GM23338 (cell line): ENCODE results near the gene RSL24D1. TPM values are rescaled to one million over a fixed set of nuclear protein-coding genes. Genes with fewer than 3 reads are reported as not detected.

ENCODE experiments used
- ATAC-seq: fragments of 200-7000 bp; cut with Tn5 transposase; 3 replicates; pipeline ENCODE4 v1.9.1; 2020
- DNase-seq: peaks from one replicate; pipeline ENCODE4 v3.0.0-alpha.2; 2015; ENCODE audit warnings: low spot score
- H2AFZ ChIP-seq: fragments of 200-600 bp; sonication (generic); 2 replicates; pipeline ENCODE4 v1.8.0; 2016; ENCODE audit warnings: antibody characterized with exemption, mild to moderate bottlenecking, moderate library complexity
- H3F3A ChIP-seq: fragments of 200-600 bp; sonication (generic); replicated peaks from 2 replicates; pipeline ENCODE4 v1.8.0; 2017; ENCODE audit warnings: antibody characterized with exemption, mixed run types, low read depth
- H3K27ac ChIP-seq: fragments of 200-600 bp; sonication (generic); 2 replicates; pipeline ENCODE4 v1.6.1; 2016; ENCODE audit warnings: low read depth
- H3K27me3 ChIP-seq: fragments of 200-600 bp; sonication (generic); 2 replicates; pipeline ENCODE4 v1.8.0; 2016; ENCODE audit warnings: mild to moderate bottlenecking, mixed run types, moderate library complexity; ENCODE audit not compliant: insufficient read depth
- H3K36me3 ChIP-seq: fragments of 200-600 bp; sonication (generic); 2 replicates; pipeline ENCODE4 v1.8.0; 2016; ENCODE audit warnings: mild to moderate bottlenecking; ENCODE audit not compliant: insufficient read depth
- H3K4me1 ChIP-seq: fragments of 200-600 bp; sonication (generic); 2 replicates; pipeline ENCODE4 v1.8.0; 2016; ENCODE audit warnings: mild to moderate bottlenecking, moderate library complexity; ENCODE audit not compliant: insufficient read depth
- H3K4me2 ChIP-seq: fragments of 200-600 bp; sonication (generic); 2 replicates; pipeline ENCODE4 v1.7.1; 2017; ENCODE audit warnings: mixed run types
- H3K4me3 ChIP-seq: fragments of 200-600 bp; sonication (generic); 2 replicates; pipeline ENCODE4 v1.6.1; 2016; ENCODE audit warnings: mixed run types
- H3K79me2 ChIP-seq: fragments of 200-600 bp; sonication (generic); replicated peaks from 2 replicates; pipeline ENCODE4 v1.8.0; 2017; ENCODE audit warnings: mild to moderate bottlenecking; ENCODE audit not compliant: insufficient read depth
- H3K9me2 ChIP-seq: fragments of 200-600 bp; sonication (generic); 2 replicates; pipeline ENCODE4 v1.8.0; 2017; ENCODE audit not compliant: insufficient read depth
- H4K20me1 ChIP-seq: fragments of 200-600 bp; sonication (generic); replicated peaks from 2 replicates; pipeline ENCODE4 v1.8.0; 2017; ENCODE audit warnings: mild to moderate bottlenecking; ENCODE audit not compliant: insufficient read depth
- H3K27ac Mint-ChIP-seq: 2 replicates; pipeline ENCODE4 v1.8.0; 2020; ENCODE audit warnings: inconsistent platforms, mild to moderate bottlenecking, moderate library complexity, mixed read lengths
- H3K27me3 Mint-ChIP-seq: 3 replicates; pipeline ENCODE4 v1.8.0; 2022; ENCODE audit warnings: low read depth, mild to moderate bottlenecking, moderate library complexity, mixed read lengths, inconsistent platforms; ENCODE audit not compliant: insufficient read depth, poor library complexity
- H3K36me3 Mint-ChIP-seq: 3 replicates; pipeline ENCODE4 v1.8.0; 2021; ENCODE audit warnings: low read depth, mild to moderate bottlenecking, inconsistent platforms, moderate library complexity, mixed read lengths
- H3K4me1 Mint-ChIP-seq: 3 replicates; pipeline ENCODE4 v1.8.0; 2020; ENCODE audit warnings: mild to moderate bottlenecking, inconsistent platforms, mixed read lengths
- H3K4me3 Mint-ChIP-seq: 3 replicates; pipeline ENCODE4 v1.8.0; 2021; ENCODE audit warnings: moderate library complexity, mild to moderate bottlenecking, inconsistent platforms, mixed read lengths
- H3K9me3 Mint-ChIP-seq: 3 replicates; pipeline ENCODE4 v1.8.0; 2020; ENCODE audit warnings: moderate library complexity, mild to moderate bottlenecking, inconsistent platforms, mixed read lengths
- CREB1 ChIP-seq: fragments of 250-450 bp; sonication (Bioruptor Pico); IDR thresholded peaks from 2 replicates; pipeline ENCODE4 v1.5.0; 2020; ENCODE audit warnings: low read depth, mild to moderate bottlenecking, moderate library complexity
- EZH2 ChIP-seq: fragments of 200-600 bp; sonication (generic); IDR thresholded peaks from one replicate; pipeline ENCODE4 v1.8.0; 2017; ENCODE audit warnings: antibody characterized with exemption, mild to moderate bottlenecking, low read depth; ENCODE audit not compliant: unreplicated experiment
- EZH2phosphoT487 ChIP-seq: fragments of 200-600 bp; sonication (generic); IDR thresholded peaks from one replicate; pipeline ENCODE4 v1.8.1; 2018; ENCODE audit warnings: antibody characterized with exemption; ENCODE audit not compliant: unreplicated experiment
- JUNB ChIP-seq: IDR thresholded peaks from one replicate; pipeline ENCODE4 v1.6.1; 2016; ENCODE audit warnings: antibody characterized with exemption; ENCODE audit not compliant: unreplicated experiment
- NANOG ChIP-seq: IDR thresholded peaks from 2 replicates; pipeline ENCODE4 v1.6.1; 2016; ENCODE audit warnings: antibody characterized with exemption, borderline replicate concordance
- POLR2AphosphoS5 ChIP-seq: IDR thresholded peaks from 2 replicates; pipeline ENCODE4 v1.6.1; 2016; ENCODE audit warnings: antibody characterized with exemption, low read depth
- STAT1 ChIP-seq: IDR thresholded peaks from one replicate; pipeline ENCODE4 v1.6.1; 2016; ENCODE audit warnings: antibody characterized with exemption; ENCODE audit not compliant: unreplicated experiment
- ZNF114 ChIP-seq: fragments of 250-450 bp; sonication (Bioruptor Pico); IDR thresholded peaks from 2 replicates; pipeline ENCODE4 v1.5.0; 2020; ENCODE audit warnings: mild to moderate bottlenecking, moderate library complexity
- ZNF331 ChIP-seq: fragments of 250-450 bp; sonication (Bioruptor Pico); IDR thresholded peaks from 2 replicates; pipeline ENCODE4 v1.5.0; 2020; ENCODE audit warnings: low read depth, mild to moderate bottlenecking, moderate library complexity
- polyA plus RNA-seq: library from polyadenylated mRNA; unstranded; fragments of >200 nt; fragmentation: Nextera tagmentation; extraction: Ambion mirVana; gene quantifications from 2 replicates; pipeline ENCODE4 v1.2.1, GENCODE V29; 2016
- total RNA-seq: library from RNA; depleted of rRNA; stranded (reverse); fragments of >200 nt; shearing (Covaris generic); gene quantifications from 2 replicates; pipeline ENCODE4 v1.2.3, GENCODE V29; 2014
- TF ChIP-seq, protein P1 (sequence below), 2 experiments: fragments of 200-600 bp in 1 of 2; sonication (generic) in 1 of 2; conservative IDR thresholded peaks; 2 replicates each; pipeline versions ENCODE4 v1.5.1 to v1.6.1; 2016 to 2017; ENCODE audit warnings: antibody characterized with exemption in 2 of 2, low read depth in 2 of 2, mild to moderate bottlenecking in 2 of 2, moderate library complexity in 1 of 2
- TF ChIP-seq, protein P2 (sequence below): IDR thresholded peaks from 2 replicates; pipeline ENCODE4 v1.6.1; 2016; ENCODE audit warnings: antibody characterized with exemption
- TF ChIP-seq, protein P3 (sequence below): fragments of 250-450 bp; sonication (Bioruptor Pico); IDR thresholded peaks from 2 replicates; pipeline ENCODE4 v1.5.0; 2020; ENCODE audit warnings: mild to moderate bottlenecking, moderate library complexity

The RSL24D1 gene
- total and polyA plus RNA-seq, 2 experiments from 2014 or later: 125 to 201 TPM

DNA sequence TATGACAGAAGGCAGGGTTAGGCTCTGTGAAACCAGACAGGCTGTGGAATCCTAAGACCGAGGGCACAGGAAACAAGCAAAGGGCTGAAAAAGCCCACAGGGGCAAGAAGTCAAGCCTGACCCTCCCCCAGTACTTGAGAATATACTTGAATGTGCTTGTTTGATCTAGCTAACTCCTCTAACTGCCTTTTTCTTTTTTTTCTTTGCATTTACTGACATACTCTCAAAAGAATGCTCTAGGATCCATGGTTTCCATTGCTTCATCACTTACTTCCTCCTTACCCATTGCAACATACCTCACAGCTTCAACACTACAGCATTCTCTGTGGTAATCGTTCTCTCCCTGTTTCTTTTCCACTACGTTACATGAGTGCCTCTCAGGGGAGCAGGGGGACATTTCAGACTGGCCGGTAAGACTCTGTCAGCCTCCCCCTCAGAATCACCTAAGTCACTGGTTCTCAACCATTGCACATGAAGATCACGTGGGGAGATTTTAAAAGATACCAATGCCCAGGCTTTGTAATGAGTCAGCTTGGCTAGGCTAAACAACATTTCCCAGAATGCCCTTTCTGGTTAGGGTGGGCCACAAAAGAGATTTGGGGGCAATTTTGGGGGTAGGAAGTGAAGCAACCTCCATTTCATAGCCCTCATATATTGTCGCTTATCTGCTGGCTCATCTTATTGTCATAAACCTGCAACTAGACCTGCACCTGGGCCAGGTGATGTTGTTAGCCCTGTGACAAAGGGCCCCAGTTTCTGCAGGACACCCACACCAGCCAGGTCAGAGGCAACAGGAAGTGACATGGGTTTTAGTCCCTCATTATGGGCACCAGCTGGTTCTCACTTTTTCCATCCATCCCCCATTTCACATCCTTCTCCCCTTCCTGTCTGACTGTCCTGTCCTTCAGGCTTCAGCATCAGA lies 24.6 kb upstream of the RSL24D1 start (continued):
- TF ChIP-seq, protein P1, sequence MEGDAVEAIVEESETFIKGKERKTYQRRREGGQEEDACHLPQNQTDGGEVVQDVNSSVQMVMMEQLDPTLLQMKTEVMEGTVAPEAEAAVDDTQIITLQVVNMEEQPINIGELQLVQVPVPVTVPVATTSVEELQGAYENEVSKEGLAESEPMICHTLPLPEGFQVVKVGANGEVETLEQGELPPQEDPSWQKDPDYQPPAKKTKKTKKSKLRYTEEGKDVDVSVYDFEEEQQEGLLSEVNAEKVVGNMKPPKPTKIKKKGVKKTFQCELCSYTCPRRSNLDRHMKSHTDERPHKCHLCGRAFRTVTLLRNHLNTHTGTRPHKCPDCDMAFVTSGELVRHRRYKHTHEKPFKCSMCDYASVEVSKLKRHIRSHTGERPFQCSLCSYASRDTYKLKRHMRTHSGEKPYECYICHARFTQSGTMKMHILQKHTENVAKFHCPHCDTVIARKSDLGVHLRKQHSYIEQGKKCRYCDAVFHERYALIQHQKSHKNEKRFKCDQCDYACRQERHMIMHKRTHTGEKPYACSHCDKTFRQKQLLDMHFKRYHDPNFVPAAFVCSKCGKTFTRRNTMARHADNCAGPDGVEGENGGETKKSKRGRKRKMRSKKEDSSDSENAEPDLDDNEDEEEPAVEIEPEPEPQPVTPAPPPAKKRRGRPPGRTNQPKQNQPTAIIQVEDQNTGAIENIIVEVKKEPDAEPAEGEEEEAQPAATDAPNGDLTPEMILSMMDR (conservative IDR thresholded peaks at IDR 0.05; ENCODE audit: low read depth in 2 of 2): no peak
- TF ChIP-seq, protein P2, sequence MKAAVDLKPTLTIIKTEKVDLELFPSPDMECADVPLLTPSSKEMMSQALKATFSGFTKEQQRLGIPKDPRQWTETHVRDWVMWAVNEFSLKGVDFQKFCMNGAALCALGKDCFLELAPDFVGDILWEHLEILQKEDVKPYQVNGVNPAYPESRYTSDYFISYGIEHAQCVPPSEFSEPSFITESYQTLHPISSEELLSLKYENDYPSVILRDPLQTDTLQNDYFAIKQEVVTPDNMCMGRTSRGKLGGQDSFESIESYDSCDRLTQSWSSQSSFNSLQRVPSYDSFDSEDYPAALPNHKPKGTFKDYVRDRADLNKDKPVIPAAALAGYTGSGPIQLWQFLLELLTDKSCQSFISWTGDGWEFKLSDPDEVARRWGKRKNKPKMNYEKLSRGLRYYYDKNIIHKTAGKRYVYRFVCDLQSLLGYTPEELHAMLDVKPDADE: no peak
- no peak for TF ChIP-seq JUNB
- TF ChIP-seq STAT1: no peak
- no peak for TF ChIP-seq ZNF331 (CRISPR knock-in tag)
- TF ChIP-seq CREB1 (CRISPR knock-in tag): no peak
- TF ChIP-seq EZH2: no peak
- no peak for TF ChIP-seq POLR2AphosphoS5
- no peak for TF ChIP-seq NANOG
- TF ChIP-seq ZNF114 (CRISPR knock-in tag): no peak
- no peak for TF ChIP-seq EZH2phosphoT487

DNA sequence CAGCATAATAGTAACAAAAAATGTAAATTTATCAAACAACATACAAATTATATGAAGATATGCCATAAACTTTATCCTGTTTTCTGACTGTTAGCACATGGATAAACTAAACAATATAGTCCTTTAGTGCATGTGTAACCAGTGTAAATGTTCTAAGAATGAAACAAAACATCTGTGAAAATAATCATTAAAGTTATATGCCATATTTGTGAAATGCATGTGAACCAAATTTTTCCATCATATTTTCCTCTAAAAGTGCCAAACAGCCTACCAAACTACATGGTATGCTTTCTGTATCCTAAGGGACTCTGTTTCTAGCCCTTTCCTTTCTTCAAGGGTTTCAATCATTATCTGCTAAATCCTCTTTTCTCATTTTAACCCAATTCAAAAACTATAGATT lies 23.9 kb upstream of the RSL24D1 start:
- H3K9me2 ChIP-seq: no peaks in the 10 kb centered on the region
- TF ChIP-seq ZNF331 (CRISPR knock-in tag) (no peak), NANOG (no peak), EZH2 (no peak), POLR2AphosphoS5 (no peak), STAT1 (no peak)
- TF ChIP-seq, protein P3, sequence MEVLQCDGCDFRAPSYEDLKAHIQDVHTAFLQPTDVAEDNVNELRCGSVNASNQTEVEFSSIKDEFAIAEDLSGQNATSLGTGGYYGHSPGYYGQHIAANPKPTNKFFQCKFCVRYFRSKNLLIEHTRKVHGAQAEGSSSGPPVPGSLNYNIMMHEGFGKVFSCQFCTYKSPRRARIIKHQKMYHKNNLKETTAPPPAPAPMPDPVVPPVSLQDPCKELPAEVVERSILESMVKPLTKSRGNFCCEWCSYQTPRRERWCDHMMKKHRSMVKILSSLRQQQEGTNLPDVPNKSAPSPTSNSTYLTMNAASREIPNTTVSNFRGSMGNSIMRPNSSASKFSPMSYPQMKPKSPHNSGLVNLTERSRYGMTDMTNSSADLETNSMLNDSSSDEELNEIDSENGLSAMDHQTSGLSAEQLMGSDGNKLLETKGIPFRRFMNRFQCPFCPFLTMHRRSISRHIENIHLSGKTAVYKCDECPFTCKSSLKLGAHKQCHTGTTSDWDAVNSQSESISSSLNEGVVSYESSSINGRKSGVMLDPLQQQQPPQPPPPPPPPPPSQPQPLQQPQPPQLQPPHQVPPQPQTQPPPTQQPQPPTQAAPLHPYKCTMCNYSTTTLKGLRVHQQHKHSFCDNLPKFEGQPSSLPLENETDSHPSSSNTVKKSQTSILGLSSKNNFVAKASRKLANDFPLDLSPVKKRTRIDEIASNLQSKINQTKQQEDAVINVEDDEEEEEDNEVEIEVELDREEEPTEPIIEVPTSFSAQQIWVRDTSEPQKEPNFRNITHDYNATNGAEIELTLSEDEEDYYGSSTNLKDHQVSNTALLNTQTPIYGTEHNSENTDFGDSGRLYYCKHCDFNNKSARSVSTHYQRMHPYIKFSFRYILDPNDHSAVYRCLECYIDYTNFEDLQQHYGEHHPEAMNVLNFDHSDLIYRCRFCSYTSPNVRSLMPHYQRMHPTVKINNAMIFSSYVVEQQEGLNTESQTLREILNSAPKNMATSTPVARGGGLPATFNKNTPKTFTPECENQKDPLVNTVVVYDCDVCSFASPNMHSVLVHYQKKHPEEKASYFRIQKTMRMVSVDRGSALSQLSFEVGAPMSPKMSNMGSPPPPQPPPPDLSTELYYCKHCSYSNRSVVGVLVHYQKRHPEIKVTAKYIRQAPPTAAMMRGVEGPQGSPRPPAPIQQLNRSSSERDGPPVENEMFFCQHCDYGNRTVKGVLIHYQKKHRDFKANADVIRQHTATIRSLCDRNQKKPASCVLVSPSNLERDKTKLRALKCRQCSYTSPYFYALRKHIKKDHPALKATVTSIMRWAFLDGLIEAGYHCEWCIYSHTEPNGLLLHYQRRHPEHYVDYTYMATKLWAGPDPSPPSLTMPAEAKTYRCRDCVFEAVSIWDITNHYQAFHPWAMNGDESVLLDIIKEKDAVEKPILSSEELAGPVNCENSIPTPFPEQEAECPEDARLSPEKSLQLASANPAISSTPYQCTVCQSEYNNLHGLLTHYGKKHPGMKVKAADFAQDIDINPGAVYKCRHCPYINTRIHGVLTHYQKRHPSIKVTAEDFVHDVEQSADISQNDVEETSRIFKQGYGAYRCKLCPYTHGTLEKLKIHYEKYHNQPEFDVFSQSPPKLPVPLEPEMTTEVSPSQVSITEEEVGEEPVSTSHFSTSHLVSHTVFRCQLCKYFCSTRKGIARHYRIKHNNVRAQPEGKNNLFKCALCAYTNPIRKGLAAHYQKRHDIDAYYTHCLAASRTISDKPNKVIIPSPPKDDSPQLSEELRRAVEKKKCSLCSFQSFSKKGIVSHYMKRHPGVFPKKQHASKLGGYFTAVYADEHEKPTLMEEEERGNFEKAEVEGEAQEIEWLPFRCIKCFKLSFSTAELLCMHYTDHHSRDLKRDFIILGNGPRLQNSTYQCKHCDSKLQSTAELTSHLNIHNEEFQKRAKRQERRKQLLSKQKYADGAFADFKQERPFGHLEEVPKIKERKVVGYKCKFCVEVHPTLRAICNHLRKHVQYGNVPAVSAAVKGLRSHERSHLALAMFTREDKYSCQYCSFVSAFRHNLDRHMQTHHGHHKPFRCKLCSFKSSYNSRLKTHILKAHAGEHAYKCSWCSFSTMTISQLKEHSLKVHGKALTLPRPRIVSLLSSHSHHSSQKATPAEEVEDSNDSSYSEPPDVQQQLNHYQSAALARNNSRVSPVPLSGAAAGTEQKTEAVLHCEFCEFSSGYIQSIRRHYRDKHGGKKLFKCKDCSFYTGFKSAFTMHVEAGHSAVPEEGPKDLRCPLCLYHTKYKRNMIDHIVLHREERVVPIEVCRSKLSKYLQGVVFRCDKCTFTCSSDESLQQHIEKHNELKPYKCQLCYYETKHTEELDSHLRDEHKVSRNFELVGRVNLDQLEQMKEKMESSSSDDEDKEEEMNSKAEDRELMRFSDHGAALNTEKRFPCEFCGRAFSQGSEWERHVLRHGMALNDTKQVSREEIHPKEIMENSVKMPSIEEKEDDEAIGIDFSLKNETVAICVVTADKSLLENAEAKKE (CRISPR knock-in tag): no peak
- TF ChIP-seq, protein P1 (conservative IDR thresholded peaks at IDR 0.05; ENCODE audit: low read depth in 2 of 2): no peak
- H3K4me2 ChIP-seq: no peak overlapping the region
- ATAC-seq: no peak
- Mint-ChIP-seq H3K27me3 (peaks cover 3% of the 10 kb centered on the region), H3K4me3 (no peak overlapping the region), H3K9me3 (no peaks in the 10 kb centered on the region), H3K36me3 (no peaks in the 10 kb centered on the region), H3K27ac (no peak overlapping the region), H3K4me1 (peaks cover 15% of the 10 kb centered on the region)
- no peak for DNase-seq
- H3K36me3 ChIP-seq: no peaks in the 10 kb centered on the region
- no peak overlapping the region for H2AFZ ChIP-seq
- no peak overlapping the region for H3K4me3 ChIP-seq
- H3K4me1 ChIP-seq: peaks cover 22% of the 10 kb centered on the region
- H3F3A ChIP-seq: no peaks in the 10 kb centered on the region
- H4K20me1 ChIP-seq: no peaks in the 10 kb centered on the region
- H3K27me3 ChIP-seq: no peaks in the 10 kb centered on the region
- no peaks in the 10 kb centered on the region for H3K79me2 ChIP-seq
- no peak overlapping the region for H3K27ac ChIP-seq
